WTC11 (cell line): ENCODE data around the gene SLC13A5. TPM values are rescaled to one million over a fixed set of nuclear protein-coding genes. Genes with fewer than 3 reads are reported as not detected.
A peak's percentile ranks its signal among the peaks of the same experiment; 100 is the strongest.
"Not testable (repeated sequence)": the region's sequence is repeated elsewhere in the genome, so short reads cannot be mapped to it uniquely, and the experiment has no call there.

Experiments
- ATAC-seq: fragments of 200-7000 bp; cut with Tn5 transposase; 2 replicates; pipeline ENCODE4 v1.10.0; 2021; ENCODE audit warnings: mild to moderate bottlenecking, moderate library complexity
- CTCF ChIA-PET: fragments of 300-600 bp; sonication (Branson Sonifier 250); formaldehyde crosslinking; loops from one replicate; lab custom pipeline; 2021; ENCODE audit warnings: antibody characterized with exemption; lab: Charles Lee
- POLR2A ChIA-PET: fragments of 350-600 bp; sonication (Branson Sonifier 250); formaldehyde crosslinking; loops from one replicate; lab custom pipeline; 2021; ENCODE audit warnings: antibody characterized with exemption; lab: Charles Lee
- DNase-seq: peaks from one replicate; pipeline ENCODE4 v3.0.0; 2021; ENCODE audit warnings: low spot score
- H3K27ac Mint-ChIP-seq: 2 replicates; pipeline ENCODE4 v1.8.0; 2021; ENCODE audit warnings: mixed read lengths
- H3K27me3 Mint-ChIP-seq: 2 replicates; pipeline ENCODE4 v1.8.0; 2021; ENCODE audit warnings: low read depth, mild to moderate bottlenecking, moderate library complexity, mixed read lengths
- H3K36me3 Mint-ChIP-seq: 2 replicates; pipeline ENCODE4 v1.8.0; 2021; ENCODE audit warnings: mixed read lengths
- H3K4me1 Mint-ChIP-seq: 2 replicates; pipeline ENCODE4 v1.8.0; 2022; ENCODE audit warnings: mixed read lengths
- H3K4me3 Mint-ChIP-seq: 2 replicates; pipeline ENCODE4 v1.8.0; 2021; ENCODE audit warnings: mild to moderate bottlenecking, moderate library complexity, mixed read lengths
- H3K9me3 Mint-ChIP-seq: 2 replicates; pipeline ENCODE4 v1.8.0; 2021; ENCODE audit warnings: mixed read lengths
- ATF3 ChIP-seq: sonication (generic); formaldehyde crosslinking; conservative IDR thresholded peaks from 2 replicates; pipeline ENCODE4 v1.8.1; 2022; ENCODE audit warnings: mild to moderate bottlenecking, missing genetic modification reagents
- CREM ChIP-seq: sonication (generic); formaldehyde crosslinking; IDR thresholded peaks from 2 replicates; pipeline ENCODE4 v1.8.1; 2022; ENCODE audit warnings: mild to moderate bottlenecking, missing genetic modification reagents, moderate library complexity
- ESRRA ChIP-seq: sonication (generic); formaldehyde crosslinking; IDR thresholded peaks from 2 replicates; pipeline ENCODE4 v1.8.1; 2022; ENCODE audit warnings: mild to moderate bottlenecking, missing genetic modification reagents, borderline replicate concordance
- ETV6 ChIP-seq: sonication (generic); formaldehyde crosslinking; IDR thresholded peaks from 2 replicates; pipeline ENCODE4 v1.8.1; 2022; ENCODE audit warnings: mild to moderate bottlenecking, missing genetic modification reagents
- GRHL2 ChIP-seq: fragments of 250-450 bp; sonication (Bioruptor Pico); IDR thresholded peaks from 2 replicates; pipeline ENCODE4 v1.8.0; 2022; ENCODE audit warnings: mild to moderate bottlenecking, moderate library complexity; ENCODE audit not compliant: insufficient replicate concordance, severe bottlenecking
- JAZF1 ChIP-seq: fragments of 250-450 bp; sonication (Bioruptor Pico); IDR thresholded peaks from 2 replicates; pipeline ENCODE4 v1.9.0; 2021; ENCODE audit warnings: moderate library complexity, mild to moderate bottlenecking, inconsistent platforms
- MAX ChIP-seq: sonication (generic); formaldehyde crosslinking; IDR thresholded peaks from 2 replicates; pipeline ENCODE4 v1.8.0; 2022; ENCODE audit warnings: mild to moderate bottlenecking, missing genetic modification reagents
- MYBL2 ChIP-seq: sonication (generic); formaldehyde crosslinking; IDR thresholded peaks from 2 replicates; pipeline ENCODE4 v1.8.1; 2023; ENCODE audit warnings: mild to moderate bottlenecking, moderate library complexity, missing genetic modification reagents
- NFATC4 ChIP-seq: fragments of 250-450 bp; sonication (Bioruptor Pico); IDR thresholded peaks from 2 replicates; pipeline ENCODE4 v1.9.0; 2021; ENCODE audit warnings: mild to moderate bottlenecking
- NR1H2 ChIP-seq: sonication (generic); formaldehyde crosslinking; IDR thresholded peaks from 2 replicates; pipeline ENCODE4 v1.9.0; 2021; ENCODE audit warnings: mild to moderate bottlenecking, moderate library complexity, missing genetic modification reagents
- RELA ChIP-seq: sonication (generic); formaldehyde crosslinking; IDR thresholded peaks from 2 replicates; pipeline ENCODE4 v1.8.1; 2022; ENCODE audit warnings: missing genetic modification reagents, mild to moderate bottlenecking, borderline replicate concordance
- TEAD1 ChIP-seq: sonication (generic); formaldehyde crosslinking; IDR thresholded peaks from 2 replicates; pipeline ENCODE4 v1.8.0; 2022; ENCODE audit warnings: mild to moderate bottlenecking, missing genetic modification reagents
- USF1 ChIP-seq: sonication (generic); formaldehyde crosslinking; IDR thresholded peaks from 2 replicates; pipeline ENCODE4 v1.8.0; 2022; ENCODE audit warnings: mild to moderate bottlenecking, missing genetic modification reagents
- ZBTB21 ChIP-seq: sonication (generic); formaldehyde crosslinking; IDR thresholded peaks from 2 replicates; pipeline ENCODE4 v1.8.1; 2023; ENCODE audit warnings: mild to moderate bottlenecking, missing genetic modification reagents, borderline replicate concordance
- ZNF281 ChIP-seq: sonication (generic); formaldehyde crosslinking; IDR thresholded peaks from 2 replicates; pipeline ENCODE4 v1.8.0; 2023; ENCODE audit warnings: mild to moderate bottlenecking, missing genetic modification reagents
- total RNA-seq: library from RNA; stranded (reverse); gene quantifications from 3 replicates; pipeline ENCODE4 v1.2.3, GENCODE V29; 2021

Gene SLC13A5
- total RNA-seq, 1 experiment from 2014 or later: 1.8 TPM

- H3K36me3 Mint-ChIP-seq, POLR2A ChIA-PET, DNase-seq, CTCF ChIA-PET, H3K9me3 Mint-ChIP-seq, H3K27ac Mint-ChIP-seq, ATAC-seq: not testable (repeated sequence)
- Mint-ChIP-seq H3K27me3 (peaks cover 60% of the 10 kb centered on the region), H3K4me3 (peak overlapping the region; percentile 27; the same call in 1 of the 2 replicates), H3K4me1 (peaks cover 25% of the 10 kb centered on the region)
Measured at GRCh38 chr17:6658411-6658810, 54.8 kb downstream of the SLC13A5 start.

- peaks cover 32% of the 10 kb centered on the region for H3K4me1 Mint-ChIP-seq
- H3K4me3 Mint-ChIP-seq: peak overlapping the region; percentile 73
- no peak for DNase-seq
- H3K9me3 Mint-ChIP-seq: no peaks in the 10 kb centered on the region
- H3K27ac Mint-ChIP-seq: no peak overlapping the region
- H3K27me3 Mint-ChIP-seq: peaks cover 65% of the 10 kb centered on the region
- ATAC-seq: no peak
- ChIA-PET CTCF (interaction anchor here (0.8 to 1.5 kb wide), 6 partner anchors 8 to 253 kb away, joined by 3 to 9 read pairs (median 5); partner anchors contain the start of gene SLC13A5), POLR2A (interaction anchor here (0.6 kb wide), 1 partner anchor 269 kb away, joined by 3 read pairs; no protein-coding TSS in a partner anchor)
- TF ChIP-seq MAX (CRISPR knock-in tag): peak; percentile 26; the same call in 1 of the 2 replicates
- no peak for TF ChIP-seq TEAD1 (CRISPR knock-in tag)
- TF ChIP-seq, all 79 proteins: peak for 1
- no peaks in the 10 kb centered on the region for H3K36me3 Mint-ChIP-seq
Measured at GRCh38 chr17:6657633-6658287, 55.4 kb downstream of the SLC13A5 start.

GRCh38 chr17:6656797-6657632 is 56.2 kb downstream of the SLC13A5 start:
- not testable (repeated sequence) for H3K36me3 Mint-ChIP-seq, H3K9me3 Mint-ChIP-seq, H3K27ac Mint-ChIP-seq
- ChIA-PET CTCF (interaction anchor here (0.8 to 1.5 kb wide), 6 partner anchors 9 to 254 kb away, joined by 3 to 9 read pairs (median 5); partner anchors contain the start of gene SLC13A5), POLR2A (interaction anchor here (0.7 kb wide), 1 partner anchor 63 kb away, joined by 3 read pairs; no protein-coding TSS in a partner anchor)
- Mint-ChIP-seq H3K4me3 (peak overlapping the region; percentile 85), H3K27me3 (peaks cover 65% of the 10 kb centered on the region), H3K4me1 (peaks cover 38% of the 10 kb centered on the region)
- TF ChIP-seq MAX (CRISPR knock-in tag) (peak; percentile 26; the same call in 1 of the 2 replicates), CREM (CRISPR knock-in tag) (peak; percentile 57; the same call in 1 of the 2 replicates), USF1 (CRISPR knock-in tag) (0 out of 2 replicates have a peak, but pooled peaks have one; percentile 17)
- ATAC-seq (peak; percentile 58), DNase-seq (peak; percentile 69)

DNA sequence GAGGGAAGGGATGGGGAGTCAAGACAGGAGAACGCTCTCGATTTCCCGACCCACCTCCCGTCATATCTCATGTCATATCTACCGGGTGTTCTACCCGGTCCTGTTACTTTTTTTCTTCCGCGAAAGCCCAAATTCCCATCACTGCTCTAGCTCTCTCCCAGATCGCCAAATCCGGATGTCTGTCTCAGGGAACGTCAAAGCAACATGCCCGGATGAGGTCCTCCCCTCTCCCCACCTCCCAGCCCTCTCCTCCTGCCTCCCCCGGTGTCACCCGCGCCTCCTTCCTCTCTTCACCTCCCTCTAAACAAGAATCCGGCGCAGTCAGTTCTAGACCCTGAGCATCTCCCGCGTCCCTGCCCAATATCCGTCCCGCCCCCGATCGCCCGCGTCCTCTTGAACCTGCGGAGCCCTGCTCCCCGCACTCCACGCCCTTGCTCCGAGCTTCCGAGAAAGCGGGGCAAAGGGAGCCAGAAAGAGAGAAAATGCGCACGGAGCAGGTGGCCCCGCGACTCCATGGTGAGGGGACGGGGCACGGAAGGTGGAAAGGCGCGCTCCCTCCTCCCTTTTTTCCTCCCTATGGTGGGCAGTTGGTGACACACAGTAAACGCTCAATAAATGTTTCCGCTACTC is 57.3 kb downstream of the SLC13A5 start:
- Mint-ChIP-seq H3K27me3 (peaks cover 60% of the 10 kb centered on the region), H3K4me3 (peak overlapping the region; percentile 85), H3K4me1 (peaks cover 38% of the 10 kb centered on the region)
- H3K36me3 Mint-ChIP-seq, H3K9me3 Mint-ChIP-seq, H3K27ac Mint-ChIP-seq, DNase-seq, CTCF ChIA-PET, ATAC-seq, POLR2A ChIA-PET: not testable (repeated sequence)

DNA sequence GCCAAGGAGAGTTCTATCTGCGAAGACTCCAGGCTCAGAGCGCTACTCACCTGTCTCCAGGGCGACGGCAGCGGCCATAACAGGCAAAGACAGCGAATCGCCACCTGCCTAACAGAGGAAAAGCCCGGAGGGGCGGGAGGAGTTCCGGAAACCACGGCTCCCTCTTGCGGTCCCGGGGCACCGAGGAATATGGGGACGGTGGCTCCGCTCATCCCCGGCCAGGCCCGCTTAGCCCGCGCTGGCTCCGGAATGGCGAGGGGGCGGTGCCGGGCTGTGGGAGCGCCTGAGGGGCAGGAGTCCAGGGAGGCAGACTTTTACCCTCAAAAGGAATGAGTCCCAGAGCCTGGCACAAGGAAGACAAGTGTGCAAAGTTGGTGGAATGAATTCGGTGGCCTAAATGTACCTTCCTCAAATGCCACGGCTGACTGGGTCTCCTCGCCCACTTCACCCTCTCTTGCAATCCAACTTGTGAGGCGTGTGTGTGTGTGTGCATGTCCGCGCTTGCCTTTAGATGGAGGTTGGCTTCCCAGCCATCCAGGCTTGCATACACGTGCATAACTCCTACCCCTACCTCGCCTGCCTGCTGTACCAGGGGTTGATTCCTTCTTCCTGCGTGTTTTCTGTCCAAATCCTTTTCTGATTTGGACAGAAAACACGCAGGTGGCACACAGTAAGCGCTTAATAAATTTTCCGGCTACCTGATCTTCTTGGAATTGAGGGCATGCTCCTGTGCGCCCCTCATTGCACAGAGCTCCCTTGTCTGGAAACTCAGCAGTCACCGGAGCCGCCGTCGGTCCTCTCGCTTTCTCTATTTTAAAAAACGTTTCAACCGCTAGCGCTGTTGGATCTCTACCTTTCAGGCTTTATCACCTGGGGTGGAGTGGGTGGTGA is 58.1 kb downstream of the SLC13A5 start:
- Mint-ChIP-seq H3K4me1 (peaks cover 43% of the 10 kb centered on the region), H3K27ac (no peak overlapping the region), H3K9me3 (no peaks in the 10 kb centered on the region), H3K4me3 (peak overlapping the region; percentile 85), H3K36me3 (peaks cover 2% of the 10 kb centered on the region; the same call in 1 of the 2 replicates), H3K27me3 (peaks cover 54% of the 10 kb centered on the region)
- POLR2A ChIA-PET: no interaction called here
- CTCF ChIA-PET: interaction anchor here (1.1 kb wide), 1 partner anchor 160 kb away, joined by 3 read pairs; no protein-coding TSS in a partner anchor
- ATAC-seq: peak; percentile 38
- DNase-seq: peak; percentile 83
- no peak for TF ChIP-seq ESRRA
- TF ChIP-seq ZNF281 (CRISPR knock-in tag): no peak
- no peak for TF ChIP-seq NFATC4 (CRISPR knock-in tag)
- no peak for TF ChIP-seq NR1H2 (CRISPR knock-in tag)
- TF ChIP-seq RELA (CRISPR knock-in tag): no peak
- TF ChIP-seq JAZF1 (CRISPR knock-in tag): no peak
- no peak for TF ChIP-seq MYBL2 (CRISPR knock-in tag)
- 0 out of 2 replicates have a peak, but pooled peaks have one; percentile 37 for TF ChIP-seq ETV6
- no peak for TF ChIP-seq ATF3
- no peak for TF ChIP-seq ZBTB21 (CRISPR knock-in tag)
- no peak for TF ChIP-seq GRHL2
